ENCODE data around the gene PLSCR1.
"Not testable (repeated sequence)": the region's sequence is repeated elsewhere in the genome, so short reads cannot be mapped to it uniquely, and the experiment has no call there.

The PLSCR1 gene

GRCh38 chr3:146496251-146496650, 48.2 kb downstream of the PLSCR1 start:
- no peak for TF ChIP-seq POLR2A (IDR thresholded peaks at IDR 0.05; ENCODE audit: low read depth, low read length)
- FAIRE-seq = no peak
- no peak for DNase-seq (ENCODE audit: insufficient read length, low spot score)

GRCh38 chr3:146493761-146494160, 50.6 kb downstream of the PLSCR1 start:
- DNase-seq (ENCODE audit: insufficient read length, low spot score) = no peak
- FAIRE-seq = no peak
- no peak for TF ChIP-seq POLR2A (IDR thresholded peaks at IDR 0.05; ENCODE audit: low read depth, low read length)

- TF ChIP-seq POLR2A (IDR thresholded peaks at IDR 0.05; ENCODE audit: low read depth, low read length) = no peak
- DNase-seq (ENCODE audit: insufficient read length, low spot score) (no peak), FAIRE-seq (peak; percentile 67)
Measured at GRCh38 chr3:146493221-146493620, 51.2 kb downstream of the PLSCR1 start.

GRCh38 chr3:146491303-146491702, 53.1 kb downstream of the PLSCR1 start:
- TF ChIP-seq POLR2A (IDR thresholded peaks at IDR 0.05; ENCODE audit: low read depth, low read length) = no peak
- DNase-seq (ENCODE audit: insufficient read length, low spot score) (no peak), FAIRE-seq (no peak)

- FAIRE-seq = no peak
- DNase-seq (ENCODE audit: insufficient read length, low spot score) = no peak
- no peak for TF ChIP-seq POLR2A (IDR thresholded peaks at IDR 0.05; ENCODE audit: low read depth, low read length)
Measured at GRCh38 chr3:146485297-146485696, 59.1 kb downstream of the PLSCR1 start.

- DNase-seq (ENCODE audit: insufficient read length, low spot score) (no peak), FAIRE-seq (no peak)
- no peak for TF ChIP-seq POLR2A (IDR thresholded peaks at IDR 0.05; ENCODE audit: low read depth, low read length)
Measured at GRCh38 chr3:146476094-146476740, 68.2 kb downstream of the PLSCR1 start.

GRCh38 chr3:146474976-146475375, 69.4 kb downstream of the PLSCR1 start:
- FAIRE-seq; DNase-seq (ENCODE audit: insufficient read length, low spot score): not testable (repeated sequence)

- FAIRE-seq = no peak
- DNase-seq (ENCODE audit: insufficient read length, low spot score) = no peak
- TF ChIP-seq POLR2A (IDR thresholded peaks at IDR 0.05; ENCODE audit: low read depth, low read length) = no peak
Measured at GRCh38 chr3:146473726-146474125, 70.7 kb downstream of the PLSCR1 start.

- no peak for TF ChIP-seq POLR2A (IDR thresholded peaks at IDR 0.05; ENCODE audit: low read depth, low read length)
Measured at GRCh38 chr3:146472611-146473010, 71.8 kb downstream of the PLSCR1 start.

GRCh38 chr3:146471012-146471411, 73.4 kb downstream of the PLSCR1 start:
- no peak for FAIRE-seq
- no peak for DNase-seq (ENCODE audit: insufficient read length, low spot score)
- TF ChIP-seq POLR2A (IDR thresholded peaks at IDR 0.05; ENCODE audit: low read depth, low read length) = no peak

More at GRCh38 chr3:146472611-146473010, 71.8 kb downstream of the PLSCR1 start:
- FAIRE-seq (no peak), DNase-seq (ENCODE audit: insufficient read length, low spot score) (no peak)

- FAIRE-seq = no peak
- TF ChIP-seq POLR2A (IDR thresholded peaks at IDR 0.05; ENCODE audit: low read depth, low read length) = no peak
- DNase-seq (ENCODE audit: insufficient read length, low spot score) = no peak
Measured at GRCh38 chr3:146470425-146470990, 73.9 kb downstream of the PLSCR1 start.

- no peak for TF ChIP-seq POLR2A (IDR thresholded peaks at IDR 0.05; ENCODE audit: low read depth, low read length)
- FAIRE-seq (no peak), DNase-seq (ENCODE audit: insufficient read length, low spot score) (no peak)
Measured at GRCh38 chr3:146469150-146470017, 75.0 kb downstream of the PLSCR1 start, which contains the start of gene PLSCR2. Gene PLSCR2 (minus strand): TSS chr3:146469561. CDS start chr3:146459904, 9,657 bp downstream.

- no peak for TF ChIP-seq POLR2A (IDR thresholded peaks at IDR 0.05; ENCODE audit: low read depth, low read length)
- no peak for DNase-seq (ENCODE audit: insufficient read length, low spot score)
- no peak for FAIRE-seq
Measured at GRCh38 chr3:146468671-146469149, 75.7 kb downstream of the PLSCR1 start.

GRCh38 chr3:146468234-146468633, 76.2 kb downstream of the PLSCR1 start:
- TF ChIP-seq POLR2A (IDR thresholded peaks at IDR 0.05; ENCODE audit: low read depth, low read length) = no peak
- DNase-seq (ENCODE audit: insufficient read length, low spot score) (no peak), FAIRE-seq (no peak)
